Loucy (cell line): ENCODE measurements around the gene KAT6B.

Experiments used
- EZH2phosphoT487 ChIP-seq: fragments of 200-600 bp; IDR thresholded peaks from 2 replicates; pipeline ENCODE4 v1.6.1; 2018; ENCODE audit warnings: antibody characterized with exemption, mild to moderate bottlenecking, moderate library complexity, borderline replicate concordance
- TF ChIP-seq, protein P1 (sequence below): fragments of 200-600 bp; sonication (generic); conservative IDR thresholded peaks from 2 replicates; pipeline ENCODE4 v1.5.1; 2014; ENCODE audit warnings: mild to moderate bottlenecking, antibody characterized with exemption, low read length

DNA sequence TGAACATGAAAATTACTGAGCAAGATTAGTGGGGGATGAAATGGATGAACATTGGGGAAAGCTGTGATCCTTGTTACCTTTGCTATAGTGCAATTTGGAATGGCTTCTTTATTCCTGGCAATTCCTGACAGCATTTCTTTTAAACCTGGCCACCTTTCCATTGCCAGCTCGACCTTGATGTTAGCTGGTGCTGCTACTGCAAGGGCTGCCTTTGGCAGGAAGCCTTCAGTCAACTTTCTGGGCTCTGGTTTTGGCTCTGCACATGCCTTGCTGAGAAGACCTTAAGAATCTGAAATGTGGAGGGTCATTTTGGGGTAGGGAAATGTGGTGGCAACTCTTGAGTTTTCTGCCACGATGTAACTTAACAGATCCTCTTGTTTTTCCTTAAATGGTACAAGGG is 64.7 kb downstream of the KAT6B start:
- TF ChIP-seq, protein P1, sequence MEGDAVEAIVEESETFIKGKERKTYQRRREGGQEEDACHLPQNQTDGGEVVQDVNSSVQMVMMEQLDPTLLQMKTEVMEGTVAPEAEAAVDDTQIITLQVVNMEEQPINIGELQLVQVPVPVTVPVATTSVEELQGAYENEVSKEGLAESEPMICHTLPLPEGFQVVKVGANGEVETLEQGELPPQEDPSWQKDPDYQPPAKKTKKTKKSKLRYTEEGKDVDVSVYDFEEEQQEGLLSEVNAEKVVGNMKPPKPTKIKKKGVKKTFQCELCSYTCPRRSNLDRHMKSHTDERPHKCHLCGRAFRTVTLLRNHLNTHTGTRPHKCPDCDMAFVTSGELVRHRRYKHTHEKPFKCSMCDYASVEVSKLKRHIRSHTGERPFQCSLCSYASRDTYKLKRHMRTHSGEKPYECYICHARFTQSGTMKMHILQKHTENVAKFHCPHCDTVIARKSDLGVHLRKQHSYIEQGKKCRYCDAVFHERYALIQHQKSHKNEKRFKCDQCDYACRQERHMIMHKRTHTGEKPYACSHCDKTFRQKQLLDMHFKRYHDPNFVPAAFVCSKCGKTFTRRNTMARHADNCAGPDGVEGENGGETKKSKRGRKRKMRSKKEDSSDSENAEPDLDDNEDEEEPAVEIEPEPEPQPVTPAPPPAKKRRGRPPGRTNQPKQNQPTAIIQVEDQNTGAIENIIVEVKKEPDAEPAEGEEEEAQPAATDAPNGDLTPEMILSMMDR: no peak
- TF ChIP-seq EZH2phosphoT487: no peak
